Uterus (tissue), 4 donors: ENCODE data around the gene ATF6. TPM values are rescaled to one million over a fixed set of nuclear protein-coding genes. Genes with fewer than 3 reads are reported as not detected.

Experiments
- DNase-seq, 2 donors: peaks; one replicate each; pipeline ENCODE4 v3.0.0-alpha.2; 2019 to 2020
- H3K27ac ChIP-seq, 2 donors: fragments of 200-600 bp; sonication (generic); 1 replicate in 1 of 2; 2 replicates in 1 of 2; pipeline ENCODE4 v1.5.1; 2016 to 2018
- H3K27me3 ChIP-seq, 2 donors: fragments of 200-600 bp; sonication (generic); one replicate each; pipeline ENCODE4 v1.5.1; 2018 to 2019; ENCODE audit warnings: control low read depth in 1 of 2
- H3K36me3 ChIP-seq, 2 donors: fragments of 200-600 bp; sonication (generic); one replicate each; pipeline ENCODE4 v1.5.1; 2019; ENCODE audit warnings: control low read depth in 1 of 2
- H3K4me1 ChIP-seq, 2 donors: fragments of 200-600 bp; sonication (generic); one replicate each; pipeline ENCODE4 v1.5.1; 2018 to 2019; ENCODE audit warnings: control low read depth in 1 of 2
- H3K4me3 ChIP-seq, 2 donors: fragments of 200-600 bp; sonication (generic); 1 replicate in 1 of 2; 2 replicates in 1 of 2; pipeline ENCODE4 v1.5.1; 2018 to 2019; ENCODE audit warnings: mild to moderate bottlenecking in 1 of 2
- H3K9me3 ChIP-seq, 2 donors: fragments of 200-600 bp; sonication (generic); one replicate each; pipeline ENCODE4 v1.5.1; 2019; ENCODE audit warnings: control low read depth in 1 of 2
- CTCF ChIP-seq, 4 experiments: fragments of 200-600 bp in 2 of 4; fragments of 450-650 bp in 2 of 4; sonication (generic) in 2 of 4; IDR thresholded peaks; one replicate each; pipeline ENCODE4 v1.5.1; 2016 to 2019; ENCODE audit warnings: antibody characterized with exemption in 4 of 4, mild to moderate bottlenecking in 2 of 4, moderate library complexity in 1 of 4
- POLR2A ChIP-seq, 2 donors: fragments of 450-650 bp; IDR thresholded peaks; one replicate each; pipeline ENCODE4 v1.6.1; 2016; ENCODE audit warnings: antibody characterized with exemption in 2 of 2, mild to moderate bottlenecking in 1 of 2, moderate library complexity in 1 of 2
- intact Hi-C: fragments of 100-400 bp; cut with DNase I; formaldehyde crosslinking; loops from one replicate; pipeline ENCODE4 v1.15.1; 2023; ENCODE audit warnings: low total_unique reads
- total RNA-seq, 4 donors: library from RNA; depleted of rRNA in 3 of 4; stranded (reverse); fragments of >200 nt in 3 of 4; gene quantifications; one replicate each; pipeline versions ENCODE4 v1.1.0 to v1.2.4, GENCODE V29; 2014 to 2023
- donor health status: DM: yes; HTN: yes; CAD: no.

ATF6 gene
- total RNA-seq, 4 donors from 2014 or later: 16.2 to 37.7 (median 30.0) TPM

GRCh38 chr1:161834967-161835550 lies 68.9 kb downstream of the ATF6 start:
- no peaks in the 10 kb centered on the region for H3K36me3 ChIP-seq
- intact Hi-C loops: no loop called here
- no peaks in the 10 kb centered on the region for H3K4me1 ChIP-seq
- DNase-seq: no peak
- no peak overlapping the region for H3K4me3 ChIP-seq
- H3K27me3 ChIP-seq: no peaks in the 10 kb centered on the region
- no peaks in the 10 kb centered on the region for H3K9me3 ChIP-seq
- TF ChIP-seq POLR2A (IDR thresholded peaks at IDR 0.05) (no peak), CTCF (IDR thresholded peaks at IDR 0.05) (no peak)
- no peak overlapping the region for H3K27ac ChIP-seq

DNA sequence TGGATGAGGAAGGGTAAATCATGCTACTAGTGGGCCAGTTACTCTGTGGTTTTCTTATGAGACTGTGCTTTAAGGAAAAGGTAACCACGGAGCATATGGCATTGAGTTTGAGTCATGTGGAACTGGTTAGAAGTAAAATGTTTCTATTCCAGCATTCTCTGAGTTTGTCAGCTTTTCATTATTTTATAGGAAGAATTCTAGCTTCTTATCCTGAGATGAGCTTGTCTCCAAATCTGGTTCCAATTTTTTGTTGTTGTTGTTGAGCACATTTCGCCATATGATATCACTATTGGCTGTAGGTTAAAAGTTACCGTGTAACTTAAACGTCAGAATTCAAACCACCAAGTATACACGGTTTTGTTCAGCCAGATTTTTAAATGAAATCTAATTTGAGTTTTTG lies 69.9 kb downstream of the ATF6 start:
- intact Hi-C loops: no loop called here
- DNase-seq: no peak
- TF ChIP-seq CTCF (IDR thresholded peaks at IDR 0.05): no peak
- no peak for TF ChIP-seq POLR2A (IDR thresholded peaks at IDR 0.05)
- Histone ChIP-seq H3K27ac (no peak overlapping the region), H3K36me3 (no peaks in the 10 kb centered on the region), H3K4me1 (no peaks in the 10 kb centered on the region), H3K27me3 (no peaks in the 10 kb centered on the region), H3K9me3 (no peaks in the 10 kb centered on the region), H3K4me3 (no peak overlapping the region)

DNA sequence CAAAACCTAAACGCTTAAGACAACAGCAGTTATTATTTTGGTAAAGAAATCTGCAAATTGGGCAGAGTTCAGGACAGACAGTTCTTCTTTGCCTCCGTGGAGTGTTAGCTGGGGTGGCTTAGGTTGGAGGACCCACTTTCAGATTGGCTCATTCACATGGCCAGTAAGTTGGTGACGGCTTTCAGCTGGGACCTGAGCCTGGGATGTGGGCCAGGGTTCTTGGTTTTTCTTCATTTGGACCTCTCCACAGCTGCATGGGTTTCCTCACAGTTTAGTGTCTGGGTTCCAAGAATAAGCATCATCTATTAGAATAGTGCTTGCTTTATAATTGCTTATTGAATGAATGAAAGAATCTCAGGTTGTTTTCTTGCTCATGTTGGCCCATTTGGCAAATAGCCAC lies 72.2 kb downstream of the ATF6 start:
- Histone ChIP-seq H3K27ac (no peak overlapping the region), H3K9me3 (no peaks in the 10 kb centered on the region), H3K4me1 (no peaks in the 10 kb centered on the region), H3K27me3 (no peaks in the 10 kb centered on the region), H3K4me3 (no peak overlapping the region), H3K36me3 (no peaks in the 10 kb centered on the region)
- intact Hi-C loops: no loop called here
- peak in 1 of 2 donors; percentile 59 for DNase-seq
- TF ChIP-seq POLR2A (IDR thresholded peaks at IDR 0.05): no peak
- TF ChIP-seq CTCF (IDR thresholded peaks at IDR 0.05): no peak

DNA sequence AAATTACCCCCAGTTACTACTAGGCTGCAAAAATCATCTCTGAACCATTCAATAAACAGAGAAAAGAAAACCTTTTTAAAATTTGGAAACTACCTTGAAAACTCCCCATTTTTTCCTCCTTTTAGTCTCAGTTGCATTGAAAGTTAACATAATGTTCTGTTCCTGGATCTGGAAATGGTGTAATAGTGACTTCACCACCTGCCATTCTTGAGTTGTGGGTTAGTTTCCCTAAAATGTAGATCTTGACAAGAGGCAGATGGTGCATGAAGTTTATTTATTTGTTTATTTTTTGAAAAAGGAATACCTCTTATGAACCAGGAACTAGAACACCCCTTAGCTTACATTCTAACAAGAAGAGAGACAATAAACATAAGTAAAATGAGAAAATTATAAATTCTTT lies 72.8 kb downstream of the ATF6 start:
- Histone ChIP-seq H3K27me3 (no peaks in the 10 kb centered on the region), H3K4me3 (no peak overlapping the region), H3K36me3 (no peaks in the 10 kb centered on the region), H3K4me1 (no peaks in the 10 kb centered on the region), H3K9me3 (no peaks in the 10 kb centered on the region), H3K27ac (no peak overlapping the region)
- no peak for DNase-seq
- intact Hi-C loops: no loop called here
- no peak for TF ChIP-seq CTCF (IDR thresholded peaks at IDR 0.05)
- no peak for TF ChIP-seq POLR2A (IDR thresholded peaks at IDR 0.05)

GRCh38 chr1:161839591-161839990 lies 73.5 kb downstream of the ATF6 start:
- no peaks in the 10 kb centered on the region for H3K9me3 ChIP-seq
- no peak overlapping the region for H3K4me3 ChIP-seq
- intact Hi-C loops: no loop called here
- no peaks in the 10 kb centered on the region for H3K27me3 ChIP-seq
- DNase-seq: no peak
- no peaks in the 10 kb centered on the region for H3K36me3 ChIP-seq
- H3K4me1 ChIP-seq: no peaks in the 10 kb centered on the region
- no peak overlapping the region for H3K27ac ChIP-seq
- no peak for TF ChIP-seq POLR2A (IDR thresholded peaks at IDR 0.05)
- no peak for TF ChIP-seq CTCF (IDR thresholded peaks at IDR 0.05)
